Body of pancreas (tissue), 4 donors: Measurements from ENCODE around the gene LRFN2. TPM values are rescaled to one million over a fixed set of nuclear protein-coding genes. Genes with fewer than 3 reads are reported as not detected.

ENCODE experiments used
- ATAC-seq: fragments of 150-250 bp; one replicate; pipeline ENCODE4 v1.9.1; 2016
- DNase-seq, 4 donors: peaks; one replicate each; pipeline ENCODE4 v3.0.0-alpha.2; 2019
- H3K27ac ChIP-seq, 4 donors: fragments of 200-600 bp; sonication (generic); 1 replicate in 3 of 4; 2 replicates in 1 of 4; pipeline versions ENCODE4 v1.5.1 to v1.6.1; 2016 to 2019; ENCODE audit warnings: mild to moderate bottlenecking in 1 of 4, mixed read lengths in 1 of 4, moderate library complexity in 1 of 4
- H3K27me3 ChIP-seq, 2 donors: fragments of 200-600 bp; sonication (generic); one replicate each; pipeline ENCODE4 v1.6.0; 2016; ENCODE audit warnings: mild to moderate bottlenecking in 1 of 2
- H3K36me3 ChIP-seq, 2 donors: fragments of 200-600 bp; sonication (generic); replicated peaks in 1 of 2; 2 replicates each; pipeline ENCODE4 v1.5.1; 2016; ENCODE audit warnings: low read depth in 2 of 2; ENCODE audit not compliant: insufficient read depth in 1 of 2
- H3K4me1 ChIP-seq: fragments of 200-600 bp; sonication (generic); one replicate; pipeline ENCODE4 v1.6.0; 2016
- H3K4me3 ChIP-seq, 2 donors: fragments of 200-600 bp; sonication (generic); 1 replicate in 1 of 2; 2 replicates in 1 of 2; pipeline ENCODE4 v1.5.1; 2016 to 2019
- H3K9me3 ChIP-seq, 3 donors: fragments of 200-600 bp; sonication (generic); 1 replicate in 2 of 3; 2 replicates in 1 of 3; pipeline ENCODE4 v1.5.1; 2016
- POLR2A ChIP-seq, 3 donors: fragments of 450-650 bp; IDR thresholded peaks; one replicate each; pipeline ENCODE4 v1.6.1; 2016; ENCODE audit warnings: antibody characterized with exemption in 3 of 3, mild to moderate bottlenecking in 2 of 3
- WGBS, 2 donors: methylation state at CpG; one replicate each; pipeline ENCODE4 v1.1.5; 2017; 5-methylcytosine and 5-hydroxymethylcytosine counted together
- intact Hi-C: fragments of 100-400 bp; cut with DNase I; formaldehyde crosslinking; loops from one replicate; pipeline ENCODE4 v1.15.1; 2023
- total RNA-seq, 2 donors: library from RNA; depleted of rRNA; stranded (reverse); fragments of >200 nt; gene quantifications; one replicate each; pipeline ENCODE4 v1.1.0, GENCODE V29; 2016
- TF ChIP-seq, protein P1 (sequence below), 7 experiments: fragments of 450-650 bp in 4 of 7; fragments of 200-600 bp in 3 of 7; sonication (generic) in 3 of 7; IDR thresholded peaks; one replicate each; pipeline ENCODE4 v1.5.1; 2016 to 2019; ENCODE audit warnings: antibody characterized with exemption in 7 of 7

The LRFN2 gene
- total RNA-seq, result under 1 TPM in 1 of 2 donors, not detected in 1; 0.33 TPM

DNA sequence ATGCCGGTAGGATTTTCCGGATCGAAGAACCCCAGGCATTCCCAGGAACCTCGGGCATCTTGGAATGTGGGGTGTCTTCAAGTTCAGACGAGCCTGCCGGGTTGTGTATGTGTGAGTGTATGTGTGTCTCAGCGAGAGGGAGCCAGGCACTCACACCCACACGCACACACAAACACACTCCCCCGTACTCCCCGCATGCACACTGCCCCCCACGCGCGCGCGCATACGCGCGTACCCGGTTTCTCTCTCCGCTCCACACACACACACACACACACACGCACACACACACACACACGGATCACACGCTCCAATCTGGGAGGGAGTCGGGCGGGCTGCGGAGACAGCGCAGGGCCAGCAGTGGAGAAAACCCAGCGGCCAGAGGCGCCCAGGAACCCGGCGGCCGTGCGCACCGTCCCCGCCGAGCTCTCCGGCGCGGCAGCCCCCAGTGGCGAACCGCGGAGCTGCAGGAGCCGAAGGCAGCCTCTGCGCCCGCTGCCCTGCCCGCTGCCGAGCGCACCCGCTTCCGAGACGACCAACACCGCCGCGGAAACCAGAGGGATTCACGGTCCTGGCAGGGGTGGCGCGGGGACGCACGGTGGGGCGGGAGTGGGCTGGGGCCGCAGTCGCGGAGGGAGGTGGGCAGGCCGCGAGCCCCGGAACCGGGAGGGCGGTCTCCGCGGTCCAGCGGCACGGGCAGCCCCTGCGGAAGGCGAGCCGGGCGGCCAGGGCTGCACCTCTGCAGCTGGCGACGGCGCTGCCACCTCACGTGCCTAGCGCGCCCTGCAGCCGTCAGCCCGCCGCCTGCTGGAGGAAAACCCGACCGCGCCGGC lies at the start of gene LRFN2:
TSS of gene LRFN2 (minus strand) at position 125 of the 830 bp plus-strand sequence.
- 0% methylated on average over 11 to 89 of the region's 89 CpGs for WGBS, 2 donors
- Histone ChIP-seq H3K27me3 (no peaks in the 10 kb centered on the region), H3K4me1 (peaks cover 22% of the 10 kb centered on the region), H3K27ac (peak within 1 kb of the TSS; percentile 70 to 88 (median 84)), H3K36me3 (no peaks in the 10 kb centered on the region), H3K4me3 (peak within 1 kb of the TSS; percentile 31 to 36), H3K9me3 (no peaks in the 10 kb centered on the region)
- TF ChIP-seq POLR2A (IDR thresholded peaks at IDR 0.05), result peak in 1 of 3 donors; percentile 21
- TF ChIP-seq, protein P1, sequence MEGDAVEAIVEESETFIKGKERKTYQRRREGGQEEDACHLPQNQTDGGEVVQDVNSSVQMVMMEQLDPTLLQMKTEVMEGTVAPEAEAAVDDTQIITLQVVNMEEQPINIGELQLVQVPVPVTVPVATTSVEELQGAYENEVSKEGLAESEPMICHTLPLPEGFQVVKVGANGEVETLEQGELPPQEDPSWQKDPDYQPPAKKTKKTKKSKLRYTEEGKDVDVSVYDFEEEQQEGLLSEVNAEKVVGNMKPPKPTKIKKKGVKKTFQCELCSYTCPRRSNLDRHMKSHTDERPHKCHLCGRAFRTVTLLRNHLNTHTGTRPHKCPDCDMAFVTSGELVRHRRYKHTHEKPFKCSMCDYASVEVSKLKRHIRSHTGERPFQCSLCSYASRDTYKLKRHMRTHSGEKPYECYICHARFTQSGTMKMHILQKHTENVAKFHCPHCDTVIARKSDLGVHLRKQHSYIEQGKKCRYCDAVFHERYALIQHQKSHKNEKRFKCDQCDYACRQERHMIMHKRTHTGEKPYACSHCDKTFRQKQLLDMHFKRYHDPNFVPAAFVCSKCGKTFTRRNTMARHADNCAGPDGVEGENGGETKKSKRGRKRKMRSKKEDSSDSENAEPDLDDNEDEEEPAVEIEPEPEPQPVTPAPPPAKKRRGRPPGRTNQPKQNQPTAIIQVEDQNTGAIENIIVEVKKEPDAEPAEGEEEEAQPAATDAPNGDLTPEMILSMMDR (IDR thresholded peaks at IDR 0.05), result peak; percentile 32 to 77 (median 64)
- intact Hi-C loops, result loop anchor here (10.0 kb wide), 1 partner anchor 253 kb away; no protein-coding TSS in a partner anchor
- DNase-seq (peak; percentile 78 to 84 (median 84)), ATAC-seq (peak; percentile 97)

DNA sequence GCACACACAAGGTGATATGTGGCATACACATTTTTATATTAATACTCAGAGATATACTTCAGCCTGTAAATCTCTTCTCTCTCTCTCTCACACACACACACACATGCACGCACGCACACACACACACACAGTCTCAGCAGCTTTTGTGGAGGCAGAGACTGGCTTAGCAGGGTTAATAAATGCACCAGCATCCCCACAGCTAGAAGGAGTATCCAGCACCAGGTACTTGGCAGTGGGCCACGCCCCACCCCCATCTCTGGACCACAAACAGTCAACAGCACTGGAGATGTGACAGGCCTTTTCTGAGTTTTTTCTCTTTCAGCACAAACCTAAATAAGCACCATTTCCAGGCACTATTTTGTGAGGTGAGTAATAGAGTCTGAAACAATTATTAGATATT lies 47.3 kb upstream of the LRFN2 start:
- 60 to 67% methylated on average over 3 of the region's 3 CpGs for WGBS, 2 donors
- H3K4me1 ChIP-seq, result no peaks in the 10 kb centered on the region
- no peak overlapping the region for H3K4me3 ChIP-seq
- no peak overlapping the region for H3K27ac ChIP-seq
- DNase-seq (peak in 2 of 4 donors; percentile 5 to 28), ATAC-seq (no peak)
- no peaks in the 10 kb centered on the region for H3K27me3 ChIP-seq
- H3K9me3 ChIP-seq, result no peaks in the 10 kb centered on the region
- intact Hi-C loops, result no loop called here
- H3K36me3 ChIP-seq, result no peaks in the 10 kb centered on the region
- TF ChIP-seq POLR2A (IDR thresholded peaks at IDR 0.05), result no peak
- TF ChIP-seq, protein P1 (IDR thresholded peaks at IDR 0.05), result no peak

DNA sequence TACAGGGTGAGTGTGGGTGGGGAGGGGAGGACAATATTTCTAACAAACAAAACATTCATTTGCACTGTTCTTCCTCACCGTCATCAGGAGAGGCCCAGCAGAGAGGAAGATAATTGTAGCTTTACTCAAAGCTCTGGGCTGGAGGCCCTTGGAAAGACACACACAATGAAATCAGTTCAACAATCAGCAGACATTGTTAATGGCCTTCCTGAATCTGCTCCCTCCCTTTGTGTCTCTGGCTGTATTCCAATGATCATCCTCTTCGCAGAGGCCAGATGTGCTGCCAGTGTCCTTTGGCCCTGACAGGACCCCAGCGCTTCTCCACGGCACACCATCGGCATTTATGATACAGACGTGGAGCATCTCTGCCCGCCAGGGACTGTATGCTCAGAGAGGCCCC lies 44.6 kb upstream of the LRFN2 start:
- Histone ChIP-seq H3K4me1 (no peaks in the 10 kb centered on the region), H3K27ac (no peak overlapping the region), H3K27me3 (no peaks in the 10 kb centered on the region), H3K4me3 (no peak overlapping the region), H3K36me3 (no peaks in the 10 kb centered on the region), H3K9me3 (no peaks in the 10 kb centered on the region)
- no peak for DNase-seq
- TF ChIP-seq, protein P1 (IDR thresholded peaks at IDR 0.05), result no peak
- TF ChIP-seq POLR2A (IDR thresholded peaks at IDR 0.05), result no peak
- intact Hi-C loops, result no loop called here
- no peak for ATAC-seq
- 79 to 86% methylated on average over 7 of the region's 7 CpGs for WGBS, 2 donors

DNA sequence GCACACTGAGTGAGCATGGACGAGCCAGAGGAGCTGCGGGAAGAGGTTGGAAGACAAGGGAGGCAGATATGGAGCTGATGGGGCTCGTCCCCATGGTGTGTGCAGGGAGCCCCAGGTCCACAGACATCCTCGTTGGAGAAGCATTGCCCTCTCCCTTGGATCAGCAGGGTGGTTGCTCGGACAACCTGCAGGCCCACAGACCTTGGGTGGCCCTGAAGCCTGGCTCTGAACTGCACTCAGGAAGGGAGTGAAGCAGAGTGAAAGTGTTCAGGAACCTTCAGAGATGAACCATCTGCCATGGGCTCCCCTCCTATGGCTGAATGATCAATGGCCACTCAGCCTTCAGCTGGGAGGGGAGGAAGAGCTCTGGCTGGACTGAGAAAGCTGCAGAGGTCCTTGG lies 43.3 kb upstream of the LRFN2 start:
- Histone ChIP-seq H3K4me1 (no peaks in the 10 kb centered on the region), H3K36me3 (no peaks in the 10 kb centered on the region), H3K9me3 (no peaks in the 10 kb centered on the region), H3K4me3 (no peak overlapping the region), H3K27ac (no peak overlapping the region), H3K27me3 (no peaks in the 10 kb centered on the region)
- WGBS, 2 donors, result 75 to 77% methylated on average over 5 of the region's 5 CpGs
- no peak for ATAC-seq
- no peak for DNase-seq
- TF ChIP-seq, protein P1 (IDR thresholded peaks at IDR 0.05), result no peak
- no peak for TF ChIP-seq POLR2A (IDR thresholded peaks at IDR 0.05)
- intact Hi-C loops, result no loop called here
